Keratinocyte (primary cell): Measurements from ENCODE around the gene GJA5. TPM values are rescaled to one million over a fixed set of nuclear protein-coding genes. Genes with fewer than 3 reads are reported as not detected.

Experiments used
- DNase-seq: peaks from one replicate; pipeline ENCODE4 v3.0.0-alpha.2; 2011; ENCODE audit warnings: low read depth, missing footprints, low spot score
- FAIRE-seq: peaks from 2 replicates; lab custom pipeline; 2011; peaks lifted over from hg19 to GRCh38; lab: Jason Lieb, UNC
- H2AFZ ChIP-seq: 2 replicates; pipeline ENCODE4 v1.6.0; 2012; ENCODE audit warnings: low read length, control low read depth, inconsistent platforms; ENCODE audit not compliant: control insufficient read depth
- H3K27ac ChIP-seq: 2 replicates; pipeline ENCODE4 v1.5.1; 2011; ENCODE audit warnings: low read length; ENCODE audit not compliant: control insufficient read depth, insufficient read depth
- H3K27me3 ChIP-seq: 3 replicates; pipeline ENCODE4 v1.6.0; 2011; ENCODE audit warnings: low read length; ENCODE audit not compliant: control insufficient read depth, insufficient read depth; ENCODE audit errors: extremely low read depth
- H3K36me3 ChIP-seq, 2 experiments: 2 replicates in 1 of 2; 3 replicates in 1 of 2; pipeline ENCODE4 v1.5.1; 2011; ENCODE audit warnings: low read length in 2 of 2, mild to moderate bottlenecking in 1 of 2; ENCODE audit not compliant: control insufficient read depth in 2 of 2, insufficient read depth in 2 of 2; ENCODE audit errors: extremely low read depth in 1 of 2
- H3K4me1 ChIP-seq: 3 replicates; pipeline ENCODE4 v1.5.1; 2011; ENCODE audit warnings: low read length; ENCODE audit not compliant: control insufficient read depth, insufficient read depth; ENCODE audit errors: extremely low read depth
- H3K4me2 ChIP-seq: 3 replicates; pipeline ENCODE4 v1.6.0; 2011; ENCODE audit warnings: low read depth, low read length; ENCODE audit not compliant: control insufficient read depth, insufficient read depth; ENCODE audit errors: extremely low read depth
- H3K4me3 ChIP-seq, 3 experiments: fragments of 200-600 bp in 1 of 3; sonication (generic) in 1 of 3; 2 replicates in 2 of 3; 3 replicates in 1 of 3; pipeline ENCODE4 v1.5.1; 2011 to 2016; ENCODE audit warnings: low read length in 3 of 3, mild to moderate bottlenecking in 3 of 3, control low read depth in 2 of 3, inconsistent platforms in 1 of 3, low read depth in 1 of 3, mixed read lengths in 1 of 3, mixed run types in 1 of 3, moderate library complexity in 1 of 3; ENCODE audit not compliant: control insufficient read depth in 2 of 3, insufficient read depth in 2 of 3; ENCODE audit errors: extremely low read depth in 1 of 3
- H3K79me2 ChIP-seq: 2 replicates; pipeline ENCODE4 v1.6.0; 2012; ENCODE audit warnings: low read length; ENCODE audit not compliant: control insufficient read depth, insufficient read depth
- H3K9ac ChIP-seq: 3 replicates; pipeline ENCODE4 v1.6.0; 2011; ENCODE audit warnings: low read length; ENCODE audit not compliant: control insufficient read depth, insufficient read depth; ENCODE audit errors: extremely low read depth
- H3K9me1 ChIP-seq: 3 replicates; pipeline ENCODE4 v1.6.0; 2011; ENCODE audit warnings: low read length; ENCODE audit not compliant: control insufficient read depth, insufficient read depth; ENCODE audit errors: extremely low read depth
- H3K9me3 ChIP-seq: 2 replicates; pipeline ENCODE4 v1.5.1; 2012; ENCODE audit warnings: low read depth, low read length; ENCODE audit not compliant: control insufficient read depth
- H4K20me1 ChIP-seq: 3 replicates; pipeline ENCODE4 v1.6.0; 2011; ENCODE audit warnings: low read length; ENCODE audit not compliant: control insufficient read depth, insufficient read depth; ENCODE audit errors: extremely low read depth
- EZH2 ChIP-seq: IDR thresholded peaks from one replicate; pipeline ENCODE4 v1.6.1; 2012; ENCODE audit warnings: inconsistent platforms, mild to moderate bottlenecking, low read length, moderate library complexity
- dilution Hi-C: fragments of 300-500 bp; cut with MboI; formaldehyde crosslinking; loops from one replicate; pipeline ENCODE4 v1.7.0; 2020; ENCODE audit warnings: low sequenced_read_pairs; ENCODE audit not compliant: extremely low pct_ligation_motif_present
- polyA plus RNA-seq, 5 experiments: library from polyadenylated mRNA; depleted of rRNA in 3 of 5; stranded (reverse) in 3 of 5; stranded (forward) in 1 of 5; unstranded in 1 of 5; fragments of >200 nt; gene quantifications; 1 replicate in 1 of 5; 2 replicates in 3 of 5; 3 replicates in 1 of 5; pipeline versions ENCODE4 v1.2.1 to v1.2.3, GENCODE V29; 2011 to 2012; ENCODE audit warnings: missing spikeins in 2 of 5, low read depth in 1 of 5, low replicate concordance in 1 of 5
- TF ChIP-seq, protein P1 (sequence below), 3 experiments: IDR thresholded peaks in 1 of 3; conservative IDR thresholded peaks in 1 of 3; optimal IDR thresholded peaks in 1 of 3; 2 replicates in 2 of 3; 3 replicates in 1 of 3; pipeline versions ENCODE3 to v1.5.1; 2011; ENCODE audit warnings: low read length in 3 of 3, mild to moderate bottlenecking in 3 of 3, moderate library complexity in 2 of 3, control low read depth in 1 of 3, inconsistent platforms in 1 of 3; ENCODE audit not compliant: insufficient read depth in 2 of 3; ENCODE audit errors: extremely low read depth in 1 of 3

Gene GJA5
- polyA plus RNA-seq, 1 donor (not counting 4 experiments of a cell fraction or from before 2014, with no cell fraction given), result 44.0 TPM

DNA sequence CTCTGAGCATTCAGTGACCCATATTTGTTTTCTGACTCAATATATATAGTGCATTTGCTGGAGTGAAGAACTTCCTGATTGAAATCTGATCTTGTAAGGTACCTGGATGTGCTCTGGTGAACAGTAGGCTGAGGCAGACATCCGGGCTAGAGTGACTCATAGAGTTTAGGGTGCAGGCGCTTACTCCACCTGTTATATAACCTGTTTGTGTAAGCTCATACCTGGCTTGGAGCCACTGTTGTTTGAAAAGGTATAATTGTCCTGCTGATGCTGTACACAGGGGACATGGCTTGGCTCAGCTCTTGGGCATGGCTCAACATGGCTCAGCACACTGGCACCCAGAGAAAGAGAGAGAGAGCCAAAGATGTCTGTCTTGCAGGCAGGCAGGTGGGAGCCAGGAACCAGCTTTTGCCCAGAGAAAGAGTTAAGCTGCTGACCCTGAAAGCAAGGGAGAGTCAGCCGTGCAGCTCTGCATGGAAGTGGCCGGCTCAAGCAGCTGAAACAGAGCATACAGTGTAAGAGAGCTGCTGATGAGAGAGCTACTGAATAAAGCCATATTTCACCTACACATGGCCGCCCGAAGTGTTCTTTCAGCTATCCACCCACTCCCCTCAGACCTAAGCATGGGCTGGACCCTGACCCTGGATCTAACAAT, 43.2 kb downstream of the GJA5 start:
- H3K4me2 ChIP-seq, result peak overlapping the region; percentile 42
- peaks cover 24% of the 10 kb centered on the region for H3K4me1 ChIP-seq
- FAIRE-seq (peak; percentile 99), DNase-seq (peak; percentile 92)
- TF ChIP-seq, protein P1, sequence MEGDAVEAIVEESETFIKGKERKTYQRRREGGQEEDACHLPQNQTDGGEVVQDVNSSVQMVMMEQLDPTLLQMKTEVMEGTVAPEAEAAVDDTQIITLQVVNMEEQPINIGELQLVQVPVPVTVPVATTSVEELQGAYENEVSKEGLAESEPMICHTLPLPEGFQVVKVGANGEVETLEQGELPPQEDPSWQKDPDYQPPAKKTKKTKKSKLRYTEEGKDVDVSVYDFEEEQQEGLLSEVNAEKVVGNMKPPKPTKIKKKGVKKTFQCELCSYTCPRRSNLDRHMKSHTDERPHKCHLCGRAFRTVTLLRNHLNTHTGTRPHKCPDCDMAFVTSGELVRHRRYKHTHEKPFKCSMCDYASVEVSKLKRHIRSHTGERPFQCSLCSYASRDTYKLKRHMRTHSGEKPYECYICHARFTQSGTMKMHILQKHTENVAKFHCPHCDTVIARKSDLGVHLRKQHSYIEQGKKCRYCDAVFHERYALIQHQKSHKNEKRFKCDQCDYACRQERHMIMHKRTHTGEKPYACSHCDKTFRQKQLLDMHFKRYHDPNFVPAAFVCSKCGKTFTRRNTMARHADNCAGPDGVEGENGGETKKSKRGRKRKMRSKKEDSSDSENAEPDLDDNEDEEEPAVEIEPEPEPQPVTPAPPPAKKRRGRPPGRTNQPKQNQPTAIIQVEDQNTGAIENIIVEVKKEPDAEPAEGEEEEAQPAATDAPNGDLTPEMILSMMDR (optimal IDR thresholded peaks at IDR 0.05 in 1 of 3, IDR thresholded peaks at IDR 0.05 in 1 of 3, conservative IDR thresholded peaks at IDR 0.05 in 1 of 3; ENCODE audit: extremely low read depth in 1 of 3, insufficient read depth in 2 of 3, low read length in 3 of 3), result no peak
- TF ChIP-seq EZH2, result no peak
- no peaks in the 10 kb centered on the region for H4K20me1 ChIP-seq
- dilution Hi-C loops, result no loop called here
- H3K27me3 ChIP-seq, result no peaks in the 10 kb centered on the region
- H2AFZ ChIP-seq, result no peak overlapping the region
- H3K9ac ChIP-seq, result no peak overlapping the region
- no peaks in the 10 kb centered on the region for H3K9me3 ChIP-seq
- H3K36me3 ChIP-seq, result no peaks in the 10 kb centered on the region
- H3K79me2 ChIP-seq, result no peaks in the 10 kb centered on the region
- H3K27ac ChIP-seq, result peak overlapping the region; percentile 45
- no peaks in the 10 kb centered on the region for H3K9me1 ChIP-seq
- no peak overlapping the region for H3K4me3 ChIP-seq

DNA sequence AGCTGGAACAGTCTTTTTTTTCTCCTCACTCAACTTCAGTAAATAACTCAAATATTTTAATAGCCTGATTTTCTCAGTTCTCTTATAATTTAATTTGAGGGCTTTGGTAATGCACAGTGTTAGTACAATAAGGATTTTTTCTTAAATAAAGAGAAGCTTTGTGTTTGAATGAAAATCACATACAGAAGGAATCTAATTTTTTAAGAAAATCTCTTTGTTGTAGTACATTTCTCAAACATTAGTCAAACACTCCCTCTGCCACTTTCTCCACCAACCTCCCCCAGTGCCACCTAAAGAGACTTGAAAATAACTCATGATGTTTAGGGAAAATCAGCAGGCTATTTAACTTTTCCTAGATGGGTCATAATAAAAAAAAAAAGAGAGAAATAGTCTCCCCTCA, 47.8 kb downstream of the GJA5 start:
- no peaks in the 10 kb centered on the region for H3K36me3 ChIP-seq
- no peaks in the 10 kb centered on the region for H3K9me1 ChIP-seq
- DNase-seq (no peak), FAIRE-seq (no peak)
- H3K79me2 ChIP-seq, result no peaks in the 10 kb centered on the region
- no peaks in the 10 kb centered on the region for H3K9me3 ChIP-seq
- no peak overlapping the region for H2AFZ ChIP-seq
- H3K9ac ChIP-seq, result no peak overlapping the region
- dilution Hi-C loops, result no loop called here
- H3K27me3 ChIP-seq, result no peaks in the 10 kb centered on the region
- H4K20me1 ChIP-seq, result no peaks in the 10 kb centered on the region
- TF ChIP-seq, protein P1 (optimal IDR thresholded peaks at IDR 0.05 in 1 of 3, IDR thresholded peaks at IDR 0.05 in 1 of 3, conservative IDR thresholded peaks at IDR 0.05 in 1 of 3; ENCODE audit: extremely low read depth in 1 of 3, insufficient read depth in 2 of 3, low read length in 3 of 3), result no peak
- TF ChIP-seq EZH2, result no peak
- no peak overlapping the region for H3K4me2 ChIP-seq
- H3K4me3 ChIP-seq, result no peak overlapping the region
- no peak overlapping the region for H3K27ac ChIP-seq
- peaks cover 17% of the 10 kb centered on the region for H3K4me1 ChIP-seq

Other genes starting within 250 kb of the GJA5 start
- gene BCL9, start 219.1 kb downstream of the GJA5 start, polyA plus RNA-seq, result 1.5 to 7.9 TPM (median 3.2 TPM) in 3 replicates
- gene ACP6, start 90.1 kb downstream of the GJA5 start, polyA plus RNA-seq, result 7.4 to 8.0 TPM (median 8.0 TPM) in 3 replicates
- gene GJA8, start 142.2 kb upstream of the GJA5 start, polyA plus RNA-seq, result not detected in 3 replicates
- 13.0 to 34.0 TPM (median 26.7 TPM) in 3 replicates for gene GPR89B, start 167.8 kb upstream of the GJA5 start, polyA plus RNA-seq